Motor neuron (in vitro differentiated cells): ENCODE measurements around the gene CEPT1. TPM values are rescaled to one million over a fixed set of nuclear protein-coding genes. Genes with fewer than 3 reads are reported as not detected.

Source experiments
- ATAC-seq, 8 experiments: fragments of 200-7000 bp; cut with Tn5 transposase; replicated peaks in 6 of 8; 2 replicates each; pipeline ENCODE4 v1.8.0; 2021; ENCODE audit warnings: mild to moderate bottlenecking in 8 of 8, moderate library complexity in 8 of 8
- H3K27ac ChIP-seq, 2 donors: fragments of 250-450 bp; sonication (Bioruptor Pico); 2 replicates each; pipeline ENCODE4 v1.9.0; 2021; ENCODE audit warnings: antibody characterized with exemption in 2 of 2, mild to moderate bottlenecking in 2 of 2, moderate library complexity in 1 of 2
- H3K4me1 ChIP-seq, 2 donors: fragments of 250-450 bp; sonication (Bioruptor Pico); replicated peaks in 1 of 2; 2 replicates each; pipeline ENCODE4 v1.6.1; 2021; ENCODE audit warnings: antibody characterized with exemption in 2 of 2, mild to moderate bottlenecking in 2 of 2, moderate library complexity in 1 of 2
- H3K4me3 ChIP-seq, 5 donors: fragments of 250-450 bp; sonication (Bioruptor Pico); 2 replicates each; pipeline ENCODE4 v1.9.0; 2021; ENCODE audit warnings: antibody characterized with exemption in 5 of 5, mild to moderate bottlenecking in 5 of 5, moderate library complexity in 4 of 5
- WGBS, 10 experiments: fragments of 450-650 bp; shearing (Covaris generic); methylation state at CpG; one replicate each; pipeline ENCODE4 v1.0.0; 2022; 5-methylcytosine and 5-hydroxymethylcytosine counted together
- in situ Hi-C, 9 experiments: fragments of 400-800 bp; cut with MboI; loops; one replicate each; pipeline ENCODE4 v1.15.0; 2021; ENCODE audit warnings: low sequenced_read_pairs in 9 of 9, low pct_unique_long_range_greater_than_20kb in 2 of 9; ENCODE audit not compliant: unreplicated experiment in 9 of 9
- total RNA-seq, 8 experiments: library from RNA; unstranded; fragments of 300-600 nt; gene quantifications; 2 replicates each; pipeline versions ENCODE4 v1.2.3 to v1.2.4, GENCODE V29; 2022

The CEPT1 gene
- total RNA-seq, 8 experiments from 2014 or later = 18.7 to 48.5 (median 28.6) TPM

DNA sequence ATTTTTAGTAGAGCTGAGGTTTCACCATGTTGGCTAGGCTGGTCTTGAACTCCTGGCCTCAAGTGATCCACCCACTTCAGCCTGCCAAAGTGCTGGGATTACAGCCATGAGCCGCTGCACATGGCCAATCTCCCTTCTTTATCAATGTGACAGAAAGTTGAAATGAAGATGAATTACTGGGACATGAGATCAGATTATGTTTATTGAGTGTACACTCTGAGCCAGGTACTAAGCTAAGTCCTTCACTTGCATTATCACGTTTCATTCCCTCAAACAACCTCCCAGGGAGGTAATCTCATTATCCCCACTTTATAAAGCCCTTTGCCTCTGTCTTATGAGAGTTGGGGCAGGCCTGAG lies 81.2 kb downstream of the CEPT1 start:
- Histone ChIP-seq H3K4me1 (peaks cover 0 to 7% of the 10 kb centered on the region in 2 donors), H3K27ac (no peak overlapping the region), H3K4me3 (no peak overlapping the region)
- 0 to 89% (median 31%) methylated on average over 1 to 2 of the region's 2 CpGs; no CpG with 5 or more reads in 2 of the 10 experiments for WGBS, 10 experiments
- in situ Hi-C loops = loop anchor here in 5 of 9 experiments (10.0 to 25.0 kb wide), 5 partner anchors 104 to 566 kb away; partner anchors contain the start of gene DDX20 (in 2 of the 5)
- peak in 1 of 8 experiments; percentile 38 for ATAC-seq

DNA sequence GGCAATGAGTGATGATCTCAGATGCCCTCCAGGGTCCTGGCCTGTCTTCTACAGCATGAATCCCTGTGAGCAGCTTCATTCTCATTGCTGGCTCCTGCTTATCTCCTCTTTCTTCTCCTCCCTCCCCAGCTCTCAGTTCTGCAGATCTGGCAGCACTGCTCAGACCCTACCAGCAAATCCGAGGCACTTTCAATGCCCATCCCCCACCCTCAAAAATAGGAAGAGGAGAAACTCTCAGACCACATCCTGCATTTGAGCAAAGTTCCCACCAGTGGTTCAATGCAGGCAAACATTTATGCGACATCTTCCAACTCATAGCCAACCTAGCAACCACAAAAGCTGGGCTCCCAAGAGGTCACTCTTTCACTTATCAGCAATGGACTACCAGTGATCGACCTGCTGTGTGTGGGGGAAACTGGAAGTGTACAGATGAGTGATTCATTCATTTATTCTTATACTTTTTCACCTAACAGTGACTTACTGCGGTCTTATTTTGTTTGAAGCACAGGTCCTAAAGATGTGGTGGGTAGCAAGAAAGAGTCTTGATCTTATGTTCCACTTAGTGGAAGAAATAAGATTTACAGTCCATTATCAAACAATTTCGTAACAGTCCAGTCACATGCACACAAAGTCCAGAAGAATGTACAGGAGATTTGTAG lies 81.7 kb downstream of the CEPT1 start:
- Histone ChIP-seq H3K4me3 (no peak overlapping the region), H3K4me1 (peaks cover 0 to 7% of the 10 kb centered on the region in 2 donors), H3K27ac (no peak overlapping the region)
- peak in 1 of 8 experiments; percentile 40 for ATAC-seq
- in situ Hi-C loops = loop anchor here in 5 of 9 experiments (10.0 to 25.0 kb wide), 5 partner anchors 103 to 566 kb away; partner anchors contain the start of gene DDX20 (in 2 of the 5)
- 25 to 92% (median 88%) methylated on average over 2 to 5 of the region's 5 CpGs; no CpG with 5 or more reads in 3 of the 10 experiments for WGBS, 10 experiments

GRCh38 chr1:111222308-111223125 lies 82.5 kb downstream of the CEPT1 start:
- no peak overlapping the region for H3K27ac ChIP-seq
- WGBS, 10 experiments = 0 to 43% (median 14%) methylated on average over 1 to 10 of the region's 10 CpGs
- peaks cover 0 to 7% of the 10 kb centered on the region in 2 donors for H3K4me1 ChIP-seq
- ATAC-seq = peak; percentile 89 to 98 (median 96)
- no peak overlapping the region for H3K4me3 ChIP-seq
- in situ Hi-C loops = loop anchor here in 5 of 9 experiments (10.0 to 25.0 kb wide), 5 partner anchors 102 to 565 kb away; partner anchors contain the start of gene DDX20 (in 2 of the 5)

DNA sequence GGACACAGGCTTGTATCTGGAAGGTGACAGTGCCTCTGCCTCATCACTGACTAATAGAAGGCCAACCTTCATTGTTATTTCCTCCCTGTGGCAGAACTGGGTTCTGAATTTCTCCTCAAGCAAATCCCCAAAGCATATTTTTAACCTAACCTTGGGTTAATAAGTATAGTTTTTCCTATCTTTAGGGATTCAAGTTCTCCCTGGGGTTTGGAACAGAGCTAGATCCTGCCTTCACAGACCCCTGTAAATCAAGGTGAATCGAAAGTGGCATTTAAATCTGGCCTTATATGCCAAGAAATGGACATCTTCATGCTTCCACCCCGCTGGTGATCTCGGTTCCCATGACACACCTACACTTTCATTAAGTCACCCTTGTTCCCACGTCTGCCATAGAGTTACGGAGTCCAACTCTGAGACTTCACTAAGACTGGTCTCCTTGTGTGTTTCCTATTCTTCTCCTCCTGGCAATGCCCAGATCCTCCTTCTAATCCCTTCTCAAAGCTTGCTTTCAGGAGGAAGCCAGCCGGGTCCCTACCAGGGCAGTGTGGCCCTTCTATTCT lies 83.2 kb downstream of the CEPT1 start:
- peak in 1 of 8 experiments; percentile 12 for ATAC-seq
- in situ Hi-C loops = loop anchor here in 5 of 9 experiments (10.0 to 25.0 kb wide), 5 partner anchors 102 to 564 kb away; partner anchors contain the start of gene DDX20 (in 2 of the 5)

DNA sequence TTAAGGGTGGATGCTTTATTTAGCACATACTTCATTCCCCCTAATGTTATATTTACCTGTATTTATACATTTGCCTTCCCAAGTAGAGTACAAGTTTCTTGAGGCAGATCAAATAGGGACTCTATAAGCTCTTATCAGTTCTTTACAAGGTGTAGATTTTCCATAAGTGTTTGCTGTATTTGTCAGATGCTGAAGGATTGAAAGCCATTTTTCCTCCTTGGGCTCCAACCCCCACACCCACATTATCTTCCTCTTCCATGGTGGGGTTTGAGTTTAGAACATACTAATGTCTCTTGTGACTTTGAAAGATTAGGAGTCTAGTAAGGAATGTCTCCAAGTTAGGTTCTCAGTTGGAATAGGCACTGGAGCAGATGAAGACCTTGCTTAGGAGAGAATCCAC lies 85.1 kb downstream of the CEPT1 start:
- no peak overlapping the region for H3K27ac ChIP-seq
- H3K4me1 ChIP-seq = no peaks in the 10 kb centered on the region
- in situ Hi-C loops = loop anchor here in 5 of 9 experiments (10.0 to 25.0 kb wide), 3 partner anchors 100 to 170 kb away; no protein-coding TSS in a partner anchor
- ATAC-seq = no peak
- no peak overlapping the region for H3K4me3 ChIP-seq

More for the DNA sequence above, 83.2 kb downstream of the CEPT1 start:
- Histone ChIP-seq H3K4me1 (peaks cover 0 to 7% of the 10 kb centered on the region in 2 donors), H3K4me3 (no peak overlapping the region), H3K27ac (no peak overlapping the region)
- 40 to 100% (median 74%) methylated on average over 2 to 6 of the region's 6 CpGs; no CpG with 5 or more reads in 3 of the 10 experiments for WGBS, 10 experiments

GRCh38 chr1:111225717-111226400 lies 85.8 kb downstream of the CEPT1 start:
- 57 to 100% (median 70%) methylated on average over 2 to 6 of the region's 6 CpGs for WGBS, 10 experiments
- no peaks in the 10 kb centered on the region for H3K4me1 ChIP-seq
- H3K27ac ChIP-seq = no peak overlapping the region
- in situ Hi-C loops = loop anchor here in 5 of 9 experiments (10.0 to 25.0 kb wide), 3 partner anchors 99 to 169 kb away; no protein-coding TSS in a partner anchor
- ATAC-seq = no peak
- no peak overlapping the region for H3K4me3 ChIP-seq

DNA sequence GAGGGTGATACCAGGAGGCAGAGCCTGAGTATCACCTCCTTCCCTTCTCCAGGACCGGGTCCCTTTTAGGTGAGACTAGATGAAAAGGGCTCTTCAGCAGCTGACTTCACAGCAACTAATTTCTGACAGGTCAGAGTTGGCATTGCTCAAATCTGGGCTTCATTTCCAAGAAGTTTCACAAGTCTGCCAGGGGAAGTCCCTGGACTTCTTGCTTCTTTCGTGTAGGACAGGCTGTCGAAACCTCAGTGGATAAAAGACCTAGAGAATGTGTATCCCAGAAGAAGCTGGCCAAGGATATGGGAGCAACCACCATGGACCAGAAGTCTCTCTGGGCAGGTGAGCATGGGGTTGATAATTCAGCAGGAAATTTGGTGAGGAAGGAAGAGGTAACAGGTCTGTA lies 87.4 kb downstream of the CEPT1 start, which contains the start of gene CHI3L2:
Gene CHI3L2, plus strand, starts transcription at position 280 of the 400 bp plus-strand sequence. Its CDS starts 17 bp downstream, at position 297.
- H3K4me1 ChIP-seq = no peaks in the 10 kb centered on the region
- H3K4me3 ChIP-seq = no peak within 1 kb of the TSS
- H3K27ac ChIP-seq = no peak within 1 kb of the TSS
- no peak for ATAC-seq
- in situ Hi-C loops = loop anchor here in 5 of 9 experiments (10.0 to 25.0 kb wide), 3 partner anchors 97 to 167 kb away; no protein-coding TSS in a partner anchor
- 34 to 100% (median 78%) methylated on average over 1 to 3 of the region's 3 CpGs; no CpG with 5 or more reads in 3 of the 10 experiments for WGBS, 10 experiments

GRCh38 chr1:111227851-111228747 lies 88.1 kb downstream of the CEPT1 start:
- WGBS, 10 experiments = 0 to 100% (median 80%) methylated on average over 1 to 6 of the region's 6 CpGs; no CpG with 5 or more reads in 3 of the 10 experiments
- peak in 2 of 8 experiments; percentile 91 to 93 for ATAC-seq
- in situ Hi-C loops = loop anchor here in 5 of 9 experiments (10.0 to 25.0 kb wide), 3 partner anchors 97 to 167 kb away; no protein-coding TSS in a partner anchor
- H3K4me1 ChIP-seq = no peaks in the 10 kb centered on the region
- no peak overlapping the region for H3K4me3 ChIP-seq
- no peak overlapping the region for H3K27ac ChIP-seq

DNA sequence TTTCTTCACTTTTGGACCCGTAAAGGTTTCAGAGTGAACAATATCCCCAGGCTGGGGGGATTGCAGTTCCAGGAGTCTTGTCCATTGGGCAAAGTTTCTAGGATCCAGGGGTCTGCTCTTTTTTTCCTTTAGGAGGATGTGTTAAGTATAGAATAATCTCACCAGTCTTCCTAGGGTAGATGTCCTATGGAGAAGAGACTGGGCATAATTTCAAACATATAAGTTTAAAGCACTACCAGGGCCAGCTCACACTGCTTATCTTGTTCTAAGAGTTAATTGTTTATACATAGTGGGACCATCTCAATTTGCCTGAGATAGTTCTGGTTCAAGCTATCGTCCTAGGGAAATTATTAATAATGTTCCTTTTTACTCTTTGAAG lies 88.7 kb downstream of the CEPT1 start:
- WGBS, 10 experiments = 61 to 100% (median 82%) methylated on average over 1 to 2 of the region's 2 CpGs; no CpG with 5 or more reads in 4 of the 10 experiments
- no peak overlapping the region for H3K27ac ChIP-seq
- H3K4me1 ChIP-seq = no peaks in the 10 kb centered on the region
- ATAC-seq = no peak
- in situ Hi-C loops = loop anchor here in 5 of 9 experiments (10.0 to 25.0 kb wide), 3 partner anchors 96 to 166 kb away; no protein-coding TSS in a partner anchor
- H3K4me3 ChIP-seq = no peak overlapping the region

DNA sequence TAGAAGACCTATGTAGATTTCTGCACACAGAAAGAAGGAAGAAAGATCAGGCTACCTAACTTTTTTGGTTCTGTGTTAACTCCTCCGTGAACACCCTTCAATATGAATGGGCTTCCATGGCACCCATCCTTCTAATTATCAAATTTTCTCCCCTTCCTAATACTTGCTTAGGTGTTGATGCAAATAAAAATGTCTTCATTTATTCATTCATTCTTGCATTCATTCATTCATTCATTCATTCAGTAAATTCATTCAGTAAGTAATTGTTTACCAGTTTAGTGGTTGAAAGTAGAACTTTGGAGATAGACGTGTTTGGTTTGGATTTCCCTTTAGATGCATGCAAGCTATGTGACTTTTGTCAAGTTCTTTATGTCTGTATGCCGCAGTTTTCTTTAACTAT lies 92.1 kb downstream of the CEPT1 start:
- Histone ChIP-seq H3K27ac (no peak overlapping the region), H3K4me3 (no peak overlapping the region), H3K4me1 (no peaks in the 10 kb centered on the region)
- in situ Hi-C loops = loop anchor here in 3 of 9 experiments (25.0 kb wide), 1 partner anchor 155 kb away; no protein-coding TSS in a partner anchor
- ATAC-seq = no peak
- 44 to 100% (median 82%) methylated on average over 1 to 3 of the region's 3 CpGs; no CpG with 5 or more reads in 1 of the 10 experiments for WGBS, 10 experiments

- ATAC-seq = no peak
- in situ Hi-C loops = loop anchor here in 3 of 9 experiments (25.0 kb wide), 1 partner anchor 153 kb away; no protein-coding TSS in a partner anchor
- no peak overlapping the region for H3K27ac ChIP-seq
- H3K4me3 ChIP-seq = no peak overlapping the region
- H3K4me1 ChIP-seq = no peaks in the 10 kb centered on the region
- WGBS, 10 experiments = 38 to 95% (median 80%) methylated on average over 1 to 4 of the region's 4 CpGs; no CpG with 5 or more reads in 1 of the 10 experiments
Observed at GRCh38 chr1:111234258-111234657, 94.2 kb downstream of the CEPT1 start.
